KG1 (cell line): ENCODE data around the gene MAT2A.
"Not testable (repeated sequence)": the region's sequence is repeated elsewhere in the genome, so short reads cannot be mapped to it uniquely, and the experiment has no call there.

Experiments
- DNase-seq: peaks from one replicate; lab custom pipeline; 2025; lab: John Stamatoyannopoulos, UW

MAT2A gene

GRCh38 chr2:85579266-85579935, 40.4 kb downstream of the MAT2A start:
- DNase-seq, result no peak

- no peak for DNase-seq
These were observed 41.2 kb downstream of the MAT2A start for GRCh38 chr2:85580206-85580605.

- DNase-seq, result no peak
These were observed 43.5 kb downstream of the MAT2A start for GRCh38 chr2:85582492-85582891.

- DNase-seq, result no peak
These were observed 44.8 kb downstream of the MAT2A start for GRCh38 chr2:85583667-85584353.

GRCh38 chr2:85584354-85584856, 45.4 kb downstream of the MAT2A start, which contains the start of gene VAMP5:
Gene VAMP5, plus strand, starts transcription at chr2:85584431. Its CDS starts 60 bp downstream, at chr2:85584491.
- DNase-seq, result no peak

- DNase-seq, result no peak
These were observed 46.2 kb downstream of the MAT2A start for GRCh38 chr2:85584857-85585780.

GRCh38 chr2:85585781-85586105, 46.8 kb downstream of the MAT2A start:
- DNase-seq, result no peak

- no peak for DNase-seq
These were observed 49.3 kb downstream of the MAT2A start for GRCh38 chr2:85588236-85588635.

- no peak for DNase-seq
These were observed 49.7 kb downstream of the MAT2A start for GRCh38 chr2:85588645-85589044.

GRCh38 chr2:85589181-85589580, 50.2 kb downstream of the MAT2A start:
- no peak for DNase-seq

- no peak for DNase-seq
These were observed 51.2 kb downstream of the MAT2A start for GRCh38 chr2:85589982-85590791.

GRCh38 chr2:85590950-85591349, 52.0 kb downstream of the MAT2A start:
- DNase-seq, result no peak

- no peak for DNase-seq
These were observed 52.6 kb downstream of the MAT2A start for GRCh38 chr2:85591563-85591962.

GRCh38 chr2:85592299-85592698, 53.3 kb downstream of the MAT2A start:
- DNase-seq, result not testable (repeated sequence)

GRCh38 chr2:85593023-85593422, 54.1 kb downstream of the MAT2A start:
- DNase-seq, result no peak
